ENCODE results near the gene RINL. TPM values are rescaled to one million over a fixed set of nuclear protein-coding genes. Genes with fewer than 3 reads are reported as not detected.
"Not testable (repeated sequence)": the region's sequence is repeated elsewhere in the genome, so short reads cannot be mapped to it uniquely, and the experiment has no call there.

Gene RINL
- total RNA-seq, 2 donors from 2014 or later: 3.2 to 3.4 TPM

- no peak for DNase-seq
- ATAC-seq: no peak
- intact Hi-C loops (cut with DNase I, micrococcal nuclease): no loop called here
Measured at GRCh38 chr19:38880882-38881609, 3.0 kb upstream of the RINL start.

GRCh38 chr19:38880076-38880881, 2.2 kb upstream of the RINL start:
- intact Hi-C loops (cut with DNase I, micrococcal nuclease): no loop called here
- DNase-seq (no peak), ATAC-seq (no peak)

- DNase-seq: no peak
- no peak for ATAC-seq
- intact Hi-C loops (cut with DNase I, micrococcal nuclease): no loop called here
Measured at GRCh38 chr19:38879400-38879751, 1.3 kb upstream of the RINL start.

GRCh38 chr19:38878575-38879399, 712 bp upstream of the RINL start:
- intact Hi-C loops (cut with DNase I, micrococcal nuclease): no loop called here
- ATAC-seq: no peak
- DNase-seq: no peak

GRCh38 chr19:38875656-38876395, 2.2 kb downstream of the RINL start:
- DNase-seq: no peak
- ATAC-seq: no peak
- intact Hi-C loops (cut with DNase I, micrococcal nuclease): no loop called here

- ATAC-seq; DNase-seq; intact Hi-C loops (cut with DNase I, micrococcal nuclease): not testable (repeated sequence)
Measured at GRCh38 chr19:38873400-38873799, 4.7 kb downstream of the RINL start.

- intact Hi-C loops (cut with DNase I, micrococcal nuclease): no loop called here
- ATAC-seq (no peak), DNase-seq (no peak)
Measured at GRCh38 chr19:38870612-38871011, 7.5 kb downstream of the RINL start.

GRCh38 chr19:38869836-38870607, 8.1 kb downstream of the RINL start:
- intact Hi-C loops (cut with DNase I, micrococcal nuclease): no loop called here
- DNase-seq (peak; percentile 86 to 92), ATAC-seq (peak; percentile 91)

GRCh38 chr19:38869160-38869835, 8.8 kb downstream of the RINL start:
- ATAC-seq (no peak), DNase-seq (peak; percentile 51 to 58)
- intact Hi-C loops (cut with DNase I, micrococcal nuclease): no loop called here

GRCh38 chr19:38868551-38868950, 9.5 kb downstream of the RINL start:
- ATAC-seq (no peak), DNase-seq (no peak)
- intact Hi-C loops (cut with DNase I, micrococcal nuclease): no loop called here

- intact Hi-C loops (cut with DNase I, micrococcal nuclease): no loop called here
- DNase-seq: no peak
- no peak for ATAC-seq
Measured at GRCh38 chr19:38867171-38867780, 10.8 kb downstream of the RINL start.

- DNase-seq: peak in 1 of 2 donors; percentile 76
- intact Hi-C loops (cut with DNase I, micrococcal nuclease): no loop called here
- peak; percentile 63 for ATAC-seq
Measured at GRCh38 chr19:38862321-38863059, 15.6 kb downstream of the RINL start.

GRCh38 chr19:38861368-38861767, 16.7 kb downstream of the RINL start:
- intact Hi-C loops (cut with DNase I, micrococcal nuclease): no loop called here
- no peak for ATAC-seq
- DNase-seq: no peak

- peak in 1 of 2 donors; percentile 58 for DNase-seq
- ATAC-seq; intact Hi-C loops (cut with DNase I, micrococcal nuclease): not testable (repeated sequence)
Measured at GRCh38 chr19:38859631-38860204, 18.4 kb downstream of the RINL start.

- no peak for ATAC-seq
- intact Hi-C loops (cut with DNase I, micrococcal nuclease): no loop called here
- no peak for DNase-seq
Measured at GRCh38 chr19:38856813-38857212, 21.3 kb downstream of the RINL start.

GRCh38 chr19:38855751-38856150, 22.3 kb downstream of the RINL start:
- ATAC-seq; DNase-seq; intact Hi-C loops (cut with DNase I, micrococcal nuclease): not testable (repeated sequence)
